HL-60 (cell line): ENCODE data around the gene RNU4-1.
"Not testable (repeated sequence)": the region's sequence is repeated elsewhere in the genome, so short reads cannot be mapped to it uniquely, and the experiment has no call there.

Source experiments
- DNase-seq, 2 experiments: peaks; one replicate each; pipeline ENCODE4 v3.0.0-alpha.2; 2010 to 2020; ENCODE audit warnings: low read depth in 1 of 2, low spot score in 1 of 2
- H3K27ac ChIP-seq: fragments of 250-450 bp; sonication (Bioruptor Pico); replicated peaks from 2 replicates; pipeline ENCODE4 v1.5.1; 2020; ENCODE audit warnings: mild to moderate bottlenecking, moderate library complexity
- H3K27me3 ChIP-seq: fragments of 250-450 bp; sonication (Bioruptor Pico); 2 replicates; pipeline ENCODE4 v1.5.1; 2021; ENCODE audit warnings: mild to moderate bottlenecking, moderate library complexity; ENCODE audit not compliant: insufficient read depth, poor library complexity, severe bottlenecking
- H3K4me3 ChIP-seq: replicated peaks from 2 replicates; pipeline ENCODE4 v1.5.1; 2011; ENCODE audit warnings: mild to moderate bottlenecking, control low read depth, low read length; ENCODE audit not compliant: insufficient read depth
- CTCF ChIP-seq: IDR thresholded peaks from one replicate; pipeline ENCODE4 v1.5.1; 2011; ENCODE audit warnings: low read length, control low read depth, inconsistent platforms; ENCODE audit not compliant: insufficient read depth
- GABPA ChIP-seq: IDR thresholded peaks from 2 replicates; pipeline ENCODE4 v1.6.1; 2012; ENCODE audit warnings: low read depth
- POLR2AphosphoS5 ChIP-seq: IDR thresholded peaks from 2 replicates; pipeline ENCODE4 v1.6.1; 2012; ENCODE audit warnings: low read depth
- SPI1 ChIP-seq: IDR thresholded peaks from 2 replicates; pipeline ENCODE4 v1.6.1; 2012; ENCODE audit warnings: low read depth, mild to moderate bottlenecking, borderline replicate concordance
- TF ChIP-seq, protein P1 (sequence below): IDR thresholded peaks from 2 replicates; pipeline ENCODE4 v1.6.1; 2012; ENCODE audit warnings: low read depth; ENCODE audit not compliant: insufficient replicate concordance

RNU4-1 gene

GRCh38 chr12:120247621-120248030 is 45.4 kb downstream of the RNU4-1 start:
- no peak for TF ChIP-seq SPI1
- TF ChIP-seq GABPA: no peak
- no peak for TF ChIP-seq CTCF
- no peak for TF ChIP-seq POLR2AphosphoS5
- TF ChIP-seq, protein P1, sequence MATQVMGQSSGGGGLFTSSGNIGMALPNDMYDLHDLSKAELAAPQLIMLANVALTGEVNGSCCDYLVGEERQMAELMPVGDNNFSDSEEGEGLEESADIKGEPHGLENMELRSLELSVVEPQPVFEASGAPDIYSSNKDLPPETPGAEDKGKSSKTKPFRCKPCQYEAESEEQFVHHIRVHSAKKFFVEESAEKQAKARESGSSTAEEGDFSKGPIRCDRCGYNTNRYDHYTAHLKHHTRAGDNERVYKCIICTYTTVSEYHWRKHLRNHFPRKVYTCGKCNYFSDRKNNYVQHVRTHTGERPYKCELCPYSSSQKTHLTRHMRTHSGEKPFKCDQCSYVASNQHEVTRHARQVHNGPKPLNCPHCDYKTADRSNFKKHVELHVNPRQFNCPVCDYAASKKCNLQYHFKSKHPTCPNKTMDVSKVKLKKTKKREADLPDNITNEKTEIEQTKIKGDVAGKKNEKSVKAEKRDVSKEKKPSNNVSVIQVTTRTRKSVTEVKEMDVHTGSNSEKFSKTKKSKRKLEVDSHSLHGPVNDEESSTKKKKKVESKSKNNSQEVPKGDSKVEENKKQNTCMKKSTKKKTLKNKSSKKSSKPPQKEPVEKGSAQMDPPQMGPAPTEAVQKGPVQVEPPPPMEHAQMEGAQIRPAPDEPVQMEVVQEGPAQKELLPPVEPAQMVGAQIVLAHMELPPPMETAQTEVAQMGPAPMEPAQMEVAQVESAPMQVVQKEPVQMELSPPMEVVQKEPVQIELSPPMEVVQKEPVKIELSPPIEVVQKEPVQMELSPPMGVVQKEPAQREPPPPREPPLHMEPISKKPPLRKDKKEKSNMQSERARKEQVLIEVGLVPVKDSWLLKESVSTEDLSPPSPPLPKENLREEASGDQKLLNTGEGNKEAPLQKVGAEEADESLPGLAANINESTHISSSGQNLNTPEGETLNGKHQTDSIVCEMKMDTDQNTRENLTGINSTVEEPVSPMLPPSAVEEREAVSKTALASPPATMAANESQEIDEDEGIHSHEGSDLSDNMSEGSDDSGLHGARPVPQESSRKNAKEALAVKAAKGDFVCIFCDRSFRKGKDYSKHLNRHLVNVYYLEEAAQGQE: no peak
- H3K27me3 ChIP-seq: peaks cover 9% of the 10 kb centered on the region
- H3K27ac ChIP-seq: no peak overlapping the region
- no peak for DNase-seq
- no peak overlapping the region for H3K4me3 ChIP-seq

DNA sequence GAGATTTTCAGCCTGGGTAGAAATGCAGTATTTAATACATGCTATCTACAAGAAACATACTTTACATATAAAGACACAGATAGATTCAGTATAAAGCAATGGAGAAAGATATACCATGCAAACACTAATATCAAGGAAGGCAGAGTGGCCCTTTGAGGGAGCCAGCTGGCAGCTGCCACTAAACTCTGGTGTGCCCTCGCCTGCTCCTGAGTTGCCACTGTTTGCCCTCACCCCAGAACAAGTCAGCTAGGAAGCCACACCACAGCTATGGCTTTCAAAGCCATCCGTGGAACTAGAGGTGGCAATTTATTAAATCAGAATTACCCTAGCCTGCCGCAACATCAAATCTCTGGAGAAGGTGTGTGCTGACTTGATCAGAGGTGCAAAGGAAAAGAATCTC is 45.9 kb downstream of the RNU4-1 start:
- Histone ChIP-seq H3K27me3 (peaks cover 9% of the 10 kb centered on the region), H3K27ac (no peak overlapping the region), H3K4me3 (no peak overlapping the region)
- no peak for TF ChIP-seq SPI1
- DNase-seq: no peak

GRCh38 chr12:120246705-120247104 is 46.3 kb downstream of the RNU4-1 start:
- H3K27me3 ChIP-seq, H3K4me3 ChIP-seq, DNase-seq, H3K27ac ChIP-seq: not testable (repeated sequence)
